NK-92 (cell line): ENCODE measurements around the gene SERPINA1.

Source experiments
- DNase-seq: peaks from one replicate; lab custom pipeline; 2025; ENCODE audit not compliant: unreplicated experiment; lab: John Stamatoyannopoulos, UW

SERPINA1 gene

GRCh38 chr14:94384342-94384741 lies 4.1 kb downstream of the SERPINA1 start:
- DNase-seq = no peak

- DNase-seq = no peak
These were observed 4.6 kb downstream of the SERPINA1 start for GRCh38 chr14:94383777-94384176.

DNA sequence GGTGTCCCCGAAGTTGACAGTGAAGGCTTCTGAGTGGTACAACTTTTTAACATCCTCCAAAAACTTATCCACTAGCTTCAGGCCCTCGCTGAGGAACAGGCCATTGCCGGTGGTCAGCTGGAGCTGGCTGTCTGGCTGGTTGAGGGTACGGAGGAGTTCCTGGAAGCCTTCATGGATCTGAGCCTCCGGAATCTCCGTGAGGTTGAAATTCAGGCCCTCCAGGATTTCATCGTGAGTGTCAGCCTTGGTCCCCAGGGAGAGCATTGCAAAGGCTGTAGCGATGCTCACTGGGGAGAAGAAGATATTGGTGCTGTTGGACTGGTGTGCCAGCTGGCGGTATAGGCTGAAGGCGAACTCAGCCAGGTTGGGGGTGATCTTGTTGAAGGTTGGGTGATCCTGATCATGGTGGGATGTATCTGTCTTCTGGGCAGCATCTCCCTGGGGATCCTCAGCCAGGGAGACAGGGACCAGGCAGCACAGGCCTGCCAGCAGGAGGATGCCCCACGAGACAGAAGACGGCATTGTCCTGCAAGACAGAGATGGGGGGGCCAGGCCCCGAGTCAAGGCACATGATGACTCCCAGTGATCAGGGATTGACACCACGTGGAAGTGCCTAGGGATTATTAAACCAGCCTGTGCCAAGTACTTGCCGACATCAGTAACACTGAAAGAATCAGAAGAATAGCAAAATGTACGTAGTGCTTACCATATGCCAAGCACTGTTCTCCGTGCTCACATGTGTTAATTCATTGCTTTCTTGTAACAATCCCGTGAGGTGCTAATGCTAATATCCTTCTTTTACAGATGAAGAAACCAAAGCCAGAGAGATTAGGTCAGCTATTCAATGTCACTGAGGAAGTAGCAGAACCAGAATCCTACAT lies 5.4 kb downstream of the SERPINA1 start:
- no peak for DNase-seq

DNA sequence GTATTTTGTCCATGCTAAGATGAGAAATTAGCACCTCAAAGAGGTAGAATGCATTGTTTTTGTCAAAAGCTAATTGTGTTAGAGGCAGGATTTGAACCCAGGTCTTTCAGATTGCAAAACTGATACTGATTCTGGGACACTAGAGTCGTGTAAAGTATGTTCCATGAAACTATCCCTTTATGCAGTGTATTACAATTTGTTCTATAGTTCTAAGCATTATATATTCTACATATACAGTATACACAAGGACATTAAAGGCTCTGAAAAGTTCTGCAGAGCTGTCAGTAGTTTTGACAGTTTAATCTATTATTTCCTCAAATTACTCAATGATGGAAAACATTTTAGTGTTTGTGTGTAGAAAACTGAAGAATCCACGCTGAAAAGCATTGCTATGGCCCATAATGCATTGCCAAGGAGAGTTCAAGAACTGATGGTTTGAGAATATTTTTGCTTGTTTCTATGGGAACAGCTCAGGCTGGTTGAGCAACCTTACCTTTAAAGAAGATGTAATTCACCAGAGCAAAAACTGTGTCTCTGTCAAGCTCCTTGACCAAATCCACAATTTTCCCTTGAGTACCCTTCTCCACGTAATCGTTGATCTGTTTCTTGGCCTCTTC lies 6.2 kb downstream of the SERPINA1 start:
- DNase-seq = no peak

GRCh38 chr14:94381149-94382030 lies 7.0 kb downstream of the SERPINA1 start:
- DNase-seq = no peak

DNA sequence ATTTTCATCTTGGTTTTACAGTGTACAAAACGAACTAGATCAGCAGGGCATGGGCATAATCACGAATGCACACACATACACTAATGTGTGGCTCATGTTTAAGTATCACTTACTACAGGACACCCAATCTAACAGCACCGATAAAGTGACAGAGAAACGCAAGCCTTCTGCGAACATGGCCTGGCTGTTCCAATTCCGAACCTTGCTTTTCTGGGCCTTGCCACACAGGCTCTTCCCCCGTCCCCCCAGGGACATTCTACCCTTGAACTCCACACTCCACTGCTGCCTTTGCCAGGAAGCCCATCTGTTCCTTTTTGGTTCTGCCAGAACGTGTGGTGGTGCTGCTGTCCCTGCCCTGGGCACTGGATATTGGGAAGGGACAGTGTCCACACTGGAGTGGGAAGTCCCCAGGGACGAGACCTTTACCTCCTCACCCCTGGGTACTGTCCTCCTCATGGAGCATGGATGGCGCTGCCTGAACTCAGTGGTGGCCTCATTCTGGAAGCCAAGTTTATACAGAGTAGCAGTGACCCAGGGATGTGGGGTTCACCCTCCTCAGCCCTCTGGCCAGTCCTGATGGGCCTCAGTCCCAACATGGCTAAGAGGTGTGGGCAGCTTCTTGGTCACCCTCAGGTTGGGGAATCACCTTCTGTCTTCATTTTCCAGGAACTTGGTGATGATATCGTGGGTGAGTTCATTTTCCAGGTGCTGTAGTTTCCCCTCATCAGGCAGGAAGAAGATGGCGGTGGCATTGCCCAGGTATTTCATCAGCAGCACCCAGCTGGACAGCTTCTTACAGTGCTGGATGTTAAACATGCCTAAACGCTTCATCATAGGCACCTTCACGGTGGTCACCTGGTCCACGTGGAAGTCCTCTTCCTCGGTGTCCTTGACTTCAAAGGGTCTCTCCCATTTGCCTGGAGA lies 7.9 kb downstream of the SERPINA1 start:
- no peak for DNase-seq

DNA sequence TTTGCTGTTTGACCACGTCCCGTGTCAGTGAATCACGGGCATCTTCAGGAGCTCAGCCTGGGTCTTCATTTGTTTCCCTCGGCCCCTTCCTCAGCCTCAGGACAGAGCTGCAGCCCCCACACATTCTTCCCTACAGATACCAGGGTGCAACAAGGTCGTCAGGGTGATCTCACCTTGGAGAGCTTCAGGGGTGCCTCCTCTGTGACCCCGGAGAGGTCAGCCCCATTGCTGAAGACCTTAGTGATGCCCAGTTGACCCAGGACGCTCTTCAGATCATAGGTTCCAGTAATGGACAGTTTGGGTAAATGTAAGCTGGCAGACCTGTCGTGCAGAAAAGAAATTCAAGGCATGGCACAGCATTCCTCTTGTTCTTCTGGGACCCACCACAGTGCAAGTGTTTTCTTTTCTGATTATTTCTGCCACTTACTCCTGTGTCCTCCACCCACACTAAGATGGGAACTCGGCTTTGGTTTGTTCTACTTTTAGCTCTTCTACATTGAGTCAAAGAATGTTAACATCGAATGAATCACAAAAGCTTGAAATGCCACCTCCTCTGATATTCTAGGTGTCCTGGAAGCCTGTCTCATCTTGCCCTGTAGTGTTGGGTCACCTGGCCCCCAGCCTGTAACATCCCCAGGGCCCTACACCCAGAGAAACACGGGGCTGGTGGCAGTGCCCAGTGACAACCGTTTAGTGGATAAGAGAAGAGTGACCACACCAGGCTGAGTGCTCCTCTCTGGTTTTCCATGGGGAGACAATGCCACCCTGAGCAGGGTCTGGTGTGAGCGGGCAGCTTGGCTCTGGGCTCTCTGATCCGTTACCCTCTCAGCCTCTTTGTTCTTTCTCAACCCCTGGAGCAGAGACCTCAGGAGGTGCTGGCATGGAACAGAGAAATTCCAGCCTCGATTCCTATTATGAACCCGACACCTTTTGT lies 8.8 kb downstream of the SERPINA1 start:
- DNase-seq = no peak

DNA sequence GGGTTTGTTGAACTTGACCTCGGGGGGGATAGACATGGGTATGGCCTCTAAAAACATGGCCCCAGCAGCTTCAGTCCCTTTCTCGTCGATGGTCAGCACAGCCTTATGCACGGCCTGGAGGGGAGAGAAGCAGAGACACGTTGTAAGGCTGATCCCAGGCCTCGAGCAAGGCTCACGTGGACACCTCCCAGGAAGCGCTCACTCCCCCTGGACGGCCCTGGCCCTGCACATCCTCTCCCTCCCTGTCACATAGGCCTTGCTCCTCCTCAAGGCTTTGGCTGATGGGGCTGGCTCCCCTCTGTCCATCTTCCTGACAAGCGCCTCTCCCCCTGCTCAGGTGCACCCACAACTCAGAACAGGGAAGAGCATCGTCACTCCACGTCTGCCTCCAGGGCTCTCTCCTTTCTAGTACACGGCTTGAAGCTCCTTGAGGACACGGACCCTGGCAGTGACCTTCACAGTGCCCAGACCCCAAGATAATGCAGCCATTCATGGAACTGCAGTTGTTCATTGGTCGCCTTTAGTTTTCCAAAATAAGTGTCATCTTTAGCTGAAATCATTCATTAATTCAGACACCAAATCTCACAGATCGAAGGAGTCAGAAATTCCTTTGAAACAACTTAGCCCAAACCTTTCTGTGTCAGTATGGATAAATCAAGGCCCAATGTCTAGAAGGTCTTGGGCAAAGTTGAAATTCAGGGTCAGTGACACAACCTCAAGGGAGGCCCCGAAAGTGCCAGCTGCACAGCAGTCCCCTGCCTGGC lies 9.7 kb downstream of the SERPINA1 start:
- DNase-seq = no peak

- no peak for DNase-seq
These were observed 10.4 kb downstream of the SERPINA1 start for GRCh38 chr14:94377866-94378470.

DNA sequence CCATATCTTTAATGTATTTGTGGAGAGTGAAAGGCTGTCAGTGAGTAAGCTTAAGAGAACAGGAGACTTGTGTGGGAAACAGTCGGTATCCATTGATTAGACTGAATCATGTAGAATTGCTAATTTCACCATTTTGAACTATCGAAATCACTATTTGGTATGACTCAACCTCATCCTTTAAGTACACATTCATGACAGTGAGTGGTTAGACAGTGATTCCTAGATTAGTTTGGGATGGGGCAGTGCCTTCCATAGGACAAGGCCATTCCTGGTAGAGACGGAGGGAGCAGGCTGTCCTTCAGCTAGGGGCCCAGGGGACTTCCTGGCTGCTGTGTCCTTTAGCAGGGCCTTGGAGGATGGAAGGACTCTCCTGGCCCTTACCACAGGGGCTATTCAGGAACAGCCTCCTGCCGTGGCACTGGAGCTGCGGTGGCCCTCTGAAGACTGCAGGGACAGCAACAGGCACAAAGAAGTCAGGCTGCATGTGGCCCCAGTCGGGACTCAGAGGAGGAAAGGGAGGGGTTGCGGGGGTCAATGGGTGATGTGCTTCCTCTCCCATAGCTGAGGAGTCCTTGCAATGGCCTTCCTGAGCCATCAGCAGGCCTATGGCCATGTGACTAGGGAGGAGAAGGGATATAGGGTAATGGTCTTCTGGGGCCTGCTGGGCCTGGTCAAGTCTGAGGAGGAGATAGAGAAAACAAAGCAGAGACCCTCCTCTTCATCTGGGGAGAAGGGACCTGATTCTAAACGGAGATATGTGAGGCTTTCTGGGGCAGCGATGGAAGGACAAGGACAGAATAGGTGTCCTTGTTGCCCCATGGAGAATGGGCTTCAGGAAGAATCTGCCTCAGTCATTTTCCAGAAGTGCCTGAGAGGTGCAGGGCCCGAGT lies 11.2 kb downstream of the SERPINA1 start:
- no peak for DNase-seq

GRCh38 chr14:94376108-94376975 lies 12.1 kb downstream of the SERPINA1 start:
- DNase-seq = no peak

DNA sequence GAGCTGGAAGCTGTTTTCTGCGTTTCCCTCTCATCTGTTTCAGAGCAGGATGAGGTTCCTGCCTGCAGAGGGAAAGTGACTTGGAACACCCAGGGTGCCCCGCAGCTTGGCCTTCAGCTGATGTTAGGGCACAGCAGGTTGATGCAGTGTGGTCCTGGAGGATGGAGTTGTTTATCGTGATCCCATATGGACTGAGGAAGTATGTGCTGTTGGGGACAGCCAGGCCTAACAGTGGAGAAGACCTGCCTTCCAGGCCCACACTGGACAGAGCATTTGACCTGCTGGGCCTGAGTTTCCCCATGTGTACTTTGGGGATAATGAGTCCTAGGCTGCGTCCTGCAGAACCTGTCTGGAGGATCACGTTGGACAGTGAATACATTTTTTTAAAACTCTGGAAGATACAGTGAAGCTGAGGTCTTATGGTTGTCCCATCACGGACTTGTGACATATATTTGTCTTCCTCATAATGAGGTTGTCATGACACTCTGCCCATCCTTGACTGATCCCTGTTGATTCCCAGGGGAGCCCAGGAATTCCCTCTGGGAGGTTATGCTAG lies 12.8 kb downstream of the SERPINA1 start:
- DNase-seq = no peak

- DNase-seq = no peak
These were observed 13.6 kb downstream of the SERPINA1 start for GRCh38 chr14:94374749-94375260.

GRCh38 chr14:94374116-94374515 lies 14.3 kb downstream of the SERPINA1 start:
- DNase-seq = no peak

DNA sequence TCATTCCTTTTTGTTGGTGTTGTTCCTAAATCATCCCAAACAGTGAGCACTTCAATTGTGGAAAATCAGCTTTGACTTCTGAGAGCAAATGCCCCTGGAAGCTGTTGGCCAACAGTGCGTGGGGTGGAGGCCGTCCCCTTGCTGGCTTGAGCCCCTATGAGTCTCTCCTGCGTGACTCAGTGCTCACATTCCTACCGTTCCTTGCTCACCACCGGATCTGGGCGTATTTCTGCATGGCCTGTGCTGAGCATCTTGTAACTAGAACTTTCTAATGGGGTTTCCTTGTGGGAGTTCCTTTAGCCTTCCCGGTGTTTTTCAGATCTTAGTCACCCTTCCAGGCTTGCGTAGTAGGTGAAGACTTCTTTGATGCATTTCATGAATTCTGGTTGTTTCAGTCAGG lies 14.7 kb downstream of the SERPINA1 start:
- DNase-seq = no peak
